ENCODE data around the gene MAB21L4.

MAB21L4 gene

DNA sequence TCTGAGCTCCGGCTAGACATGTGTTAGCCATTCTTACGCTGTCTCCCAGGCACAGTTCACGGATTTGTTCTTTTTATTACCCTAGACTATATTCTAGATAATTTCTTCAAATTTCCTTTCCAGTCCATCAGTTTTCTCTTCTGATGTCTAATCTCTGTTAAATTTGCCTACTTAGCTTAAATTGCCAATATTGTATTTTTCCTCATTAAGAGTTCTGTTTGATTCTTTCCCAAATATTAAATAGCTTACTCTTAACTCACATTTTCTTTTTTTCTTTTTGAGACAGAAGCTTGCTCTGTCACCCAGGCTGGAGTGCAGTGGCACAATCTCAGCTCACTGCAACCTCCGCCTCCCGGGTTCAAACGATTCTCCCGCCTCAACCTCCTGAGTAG, 31.4 kb upstream of the MAB21L4 start:
- Histone ChIP-seq H3K4me3 (ENCODE audit: low read length) (no peak overlapping the region), H3K4me2 (ENCODE audit: low read length) (no peak overlapping the region), H3K27ac (ENCODE audit: low read depth, low read length) (no peak overlapping the region), H3K27me3 (ENCODE audit: control insufficient read depth, low read length) (no peaks in the 10 kb centered on the region), H3K4me1 (ENCODE audit: control insufficient read depth, low read length) (no peaks in the 10 kb centered on the region), H3F3A (ENCODE audit: control insufficient read depth, insufficient read depth) (no peaks in the 10 kb centered on the region), H3K9me2 (replicated peaks; ENCODE audit: control insufficient read depth, low read length) (no peaks in the 10 kb centered on the region), H4K20me1 (ENCODE audit: control insufficient read depth, insufficient read depth, low read depth, low read length) (no peaks in the 10 kb centered on the region), H3K36me3 (ENCODE audit: control insufficient read depth, low read length) (no peaks in the 10 kb centered on the region), H3K79me2 (ENCODE audit: control insufficient read depth, low read length) (no peaks in the 10 kb centered on the region), H3K9me3 (ENCODE audit: control insufficient read depth, insufficient read depth, low read length) (no peaks in the 10 kb centered on the region)
- TF ChIP-seq EZH2phosphoT487 (IDR thresholded peaks at IDR 0.05; ENCODE audit: borderline replicate concordance, low read length), result no peak
- TF ChIP-seq, protein P1, sequence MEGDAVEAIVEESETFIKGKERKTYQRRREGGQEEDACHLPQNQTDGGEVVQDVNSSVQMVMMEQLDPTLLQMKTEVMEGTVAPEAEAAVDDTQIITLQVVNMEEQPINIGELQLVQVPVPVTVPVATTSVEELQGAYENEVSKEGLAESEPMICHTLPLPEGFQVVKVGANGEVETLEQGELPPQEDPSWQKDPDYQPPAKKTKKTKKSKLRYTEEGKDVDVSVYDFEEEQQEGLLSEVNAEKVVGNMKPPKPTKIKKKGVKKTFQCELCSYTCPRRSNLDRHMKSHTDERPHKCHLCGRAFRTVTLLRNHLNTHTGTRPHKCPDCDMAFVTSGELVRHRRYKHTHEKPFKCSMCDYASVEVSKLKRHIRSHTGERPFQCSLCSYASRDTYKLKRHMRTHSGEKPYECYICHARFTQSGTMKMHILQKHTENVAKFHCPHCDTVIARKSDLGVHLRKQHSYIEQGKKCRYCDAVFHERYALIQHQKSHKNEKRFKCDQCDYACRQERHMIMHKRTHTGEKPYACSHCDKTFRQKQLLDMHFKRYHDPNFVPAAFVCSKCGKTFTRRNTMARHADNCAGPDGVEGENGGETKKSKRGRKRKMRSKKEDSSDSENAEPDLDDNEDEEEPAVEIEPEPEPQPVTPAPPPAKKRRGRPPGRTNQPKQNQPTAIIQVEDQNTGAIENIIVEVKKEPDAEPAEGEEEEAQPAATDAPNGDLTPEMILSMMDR (IDR thresholded peaks at IDR 0.05; ENCODE audit: low read depth, low read length, poor library complexity, severe bottlenecking), result no peak

DNA sequence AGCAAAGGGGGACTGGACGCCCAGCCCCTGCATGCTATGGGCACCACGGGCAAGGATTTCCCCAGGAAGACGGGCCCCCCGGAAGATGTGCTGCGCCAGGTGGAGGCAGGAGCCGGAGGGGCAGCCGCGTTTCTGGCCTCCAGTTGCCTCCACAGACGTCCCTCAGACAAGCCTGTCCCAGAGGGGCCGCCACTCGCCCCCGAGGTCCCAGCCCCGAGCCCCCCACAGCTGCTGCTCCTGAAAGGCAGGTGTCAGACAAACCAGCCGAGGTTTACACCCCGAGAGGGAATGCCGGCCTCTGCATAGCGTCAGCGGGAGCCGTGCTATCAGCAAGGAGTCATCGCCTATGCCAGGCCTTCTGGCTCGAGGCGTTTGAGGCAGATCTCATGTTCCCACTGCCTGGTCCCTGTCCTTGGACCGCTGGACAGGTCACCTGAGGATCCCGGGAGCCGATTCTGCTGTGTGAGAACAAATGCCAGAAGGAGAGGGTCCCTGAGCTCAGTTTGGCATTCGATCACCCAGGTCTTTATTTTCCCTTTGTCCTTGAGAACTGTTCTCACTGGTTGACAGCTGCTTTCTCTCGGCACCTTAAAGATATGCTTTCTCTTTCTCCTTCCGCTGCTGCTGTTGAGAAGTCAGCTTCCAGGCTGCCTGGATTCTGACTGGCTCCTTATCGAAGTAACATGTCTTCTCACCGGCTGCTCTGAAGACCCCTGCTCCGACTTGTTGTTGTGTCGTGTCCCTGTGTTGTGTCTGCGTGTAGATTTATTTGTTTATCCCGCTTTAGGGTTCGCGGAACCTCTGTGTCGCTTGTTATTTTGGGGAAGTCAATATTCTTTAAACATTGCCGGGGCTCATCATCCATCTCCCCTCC, 30.8 kb upstream of the MAB21L4 start:
- H3K4me2 ChIP-seq (ENCODE audit: low read length), result no peak overlapping the region
- TF ChIP-seq, protein P1 (IDR thresholded peaks at IDR 0.05; ENCODE audit: low read depth, low read length, poor library complexity, severe bottlenecking), result no peak
- TF ChIP-seq EZH2phosphoT487 (IDR thresholded peaks at IDR 0.05; ENCODE audit: borderline replicate concordance, low read length), result no peak
- no peaks in the 10 kb centered on the region for H3K9me3 ChIP-seq (ENCODE audit: control insufficient read depth, insufficient read depth, low read length)
- no peaks in the 10 kb centered on the region for H3F3A ChIP-seq (ENCODE audit: control insufficient read depth, insufficient read depth)
- no peaks in the 10 kb centered on the region for H3K27me3 ChIP-seq (ENCODE audit: control insufficient read depth, low read length)
- H3K36me3 ChIP-seq (ENCODE audit: control insufficient read depth, low read length), result no peaks in the 10 kb centered on the region
- no peaks in the 10 kb centered on the region for H3K9me2 ChIP-seq (replicated peaks; ENCODE audit: control insufficient read depth, low read length)
- H3K4me3 ChIP-seq (ENCODE audit: low read length), result no peak overlapping the region
- no peaks in the 10 kb centered on the region for H3K4me1 ChIP-seq (ENCODE audit: control insufficient read depth, low read length)
- no peak overlapping the region for H3K27ac ChIP-seq (ENCODE audit: low read depth, low read length)
- H4K20me1 ChIP-seq (ENCODE audit: control insufficient read depth, insufficient read depth, low read depth, low read length), result no peaks in the 10 kb centered on the region
- H3K79me2 ChIP-seq (ENCODE audit: control insufficient read depth, low read length), result no peaks in the 10 kb centered on the region

DNA sequence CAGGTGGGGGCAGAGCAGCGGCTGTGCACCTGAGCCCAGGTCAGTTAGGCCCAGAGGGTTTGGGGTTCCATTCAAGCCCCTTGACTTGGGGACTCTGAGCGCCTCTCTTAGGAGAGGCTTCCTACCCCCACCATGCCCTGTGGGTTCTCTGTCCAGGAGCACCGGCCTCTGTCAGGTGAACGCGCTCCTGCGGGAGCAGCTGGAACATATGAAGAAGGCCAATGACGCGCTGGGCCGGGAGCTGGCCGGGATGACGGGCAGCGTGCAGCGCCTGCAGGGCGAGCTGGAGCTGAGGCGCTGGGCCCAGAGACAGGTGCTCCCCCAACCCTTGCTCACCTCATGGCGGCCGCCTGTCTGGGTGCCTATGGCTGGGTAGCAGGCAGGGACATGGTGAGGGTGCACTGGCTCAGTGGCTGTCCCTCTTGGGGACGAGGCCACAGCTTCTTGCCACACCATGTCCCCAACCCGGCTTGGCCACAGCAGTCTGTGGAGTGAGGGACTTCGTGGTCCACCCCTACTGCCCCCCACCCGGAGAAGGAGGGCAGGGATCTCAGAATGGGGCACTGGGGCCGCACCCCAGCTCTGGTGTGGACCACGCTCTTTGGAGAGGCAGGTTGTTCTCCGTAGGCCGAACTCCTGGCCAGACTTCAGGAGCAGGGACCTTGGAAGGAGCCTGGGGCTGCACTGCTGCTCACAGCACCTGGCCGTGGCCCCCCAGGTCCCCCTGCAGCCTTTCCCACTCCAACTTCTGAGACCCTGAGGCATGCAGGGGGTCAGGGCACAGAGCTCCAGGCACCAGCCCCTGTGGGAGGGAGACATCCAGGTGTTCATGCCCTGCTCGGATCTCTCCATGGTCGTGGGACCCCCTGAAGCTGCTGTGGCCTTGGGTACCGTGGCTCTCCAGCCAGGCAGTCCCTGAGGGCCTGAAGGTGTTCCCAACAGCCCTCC, 29.9 kb upstream of the MAB21L4 start:
- TF ChIP-seq, protein P1 (IDR thresholded peaks at IDR 0.05; ENCODE audit: low read depth, low read length, poor library complexity, severe bottlenecking), result no peak
- TF ChIP-seq EZH2phosphoT487 (IDR thresholded peaks at IDR 0.05; ENCODE audit: borderline replicate concordance, low read length), result no peak
- Histone ChIP-seq H3K9me3 (ENCODE audit: control insufficient read depth, insufficient read depth, low read length) (no peaks in the 10 kb centered on the region), H3K9me2 (replicated peaks; ENCODE audit: control insufficient read depth, low read length) (no peaks in the 10 kb centered on the region), H3K27me3 (ENCODE audit: control insufficient read depth, low read length) (no peaks in the 10 kb centered on the region), H3K4me3 (ENCODE audit: low read length) (no peak overlapping the region), H3K79me2 (ENCODE audit: control insufficient read depth, low read length) (no peaks in the 10 kb centered on the region), H3F3A (ENCODE audit: control insufficient read depth, insufficient read depth) (no peaks in the 10 kb centered on the region), H3K36me3 (ENCODE audit: control insufficient read depth, low read length) (no peaks in the 10 kb centered on the region), H3K27ac (ENCODE audit: low read depth, low read length) (no peak overlapping the region), H4K20me1 (ENCODE audit: control insufficient read depth, insufficient read depth, low read depth, low read length) (no peaks in the 10 kb centered on the region), H3K4me2 (ENCODE audit: low read length) (no peak overlapping the region), H3K4me1 (ENCODE audit: control insufficient read depth, low read length) (no peaks in the 10 kb centered on the region)

All from DOHH2 (cell line).